ENCODE data around the gene TIAM1.

The TIAM1 gene, protein sequence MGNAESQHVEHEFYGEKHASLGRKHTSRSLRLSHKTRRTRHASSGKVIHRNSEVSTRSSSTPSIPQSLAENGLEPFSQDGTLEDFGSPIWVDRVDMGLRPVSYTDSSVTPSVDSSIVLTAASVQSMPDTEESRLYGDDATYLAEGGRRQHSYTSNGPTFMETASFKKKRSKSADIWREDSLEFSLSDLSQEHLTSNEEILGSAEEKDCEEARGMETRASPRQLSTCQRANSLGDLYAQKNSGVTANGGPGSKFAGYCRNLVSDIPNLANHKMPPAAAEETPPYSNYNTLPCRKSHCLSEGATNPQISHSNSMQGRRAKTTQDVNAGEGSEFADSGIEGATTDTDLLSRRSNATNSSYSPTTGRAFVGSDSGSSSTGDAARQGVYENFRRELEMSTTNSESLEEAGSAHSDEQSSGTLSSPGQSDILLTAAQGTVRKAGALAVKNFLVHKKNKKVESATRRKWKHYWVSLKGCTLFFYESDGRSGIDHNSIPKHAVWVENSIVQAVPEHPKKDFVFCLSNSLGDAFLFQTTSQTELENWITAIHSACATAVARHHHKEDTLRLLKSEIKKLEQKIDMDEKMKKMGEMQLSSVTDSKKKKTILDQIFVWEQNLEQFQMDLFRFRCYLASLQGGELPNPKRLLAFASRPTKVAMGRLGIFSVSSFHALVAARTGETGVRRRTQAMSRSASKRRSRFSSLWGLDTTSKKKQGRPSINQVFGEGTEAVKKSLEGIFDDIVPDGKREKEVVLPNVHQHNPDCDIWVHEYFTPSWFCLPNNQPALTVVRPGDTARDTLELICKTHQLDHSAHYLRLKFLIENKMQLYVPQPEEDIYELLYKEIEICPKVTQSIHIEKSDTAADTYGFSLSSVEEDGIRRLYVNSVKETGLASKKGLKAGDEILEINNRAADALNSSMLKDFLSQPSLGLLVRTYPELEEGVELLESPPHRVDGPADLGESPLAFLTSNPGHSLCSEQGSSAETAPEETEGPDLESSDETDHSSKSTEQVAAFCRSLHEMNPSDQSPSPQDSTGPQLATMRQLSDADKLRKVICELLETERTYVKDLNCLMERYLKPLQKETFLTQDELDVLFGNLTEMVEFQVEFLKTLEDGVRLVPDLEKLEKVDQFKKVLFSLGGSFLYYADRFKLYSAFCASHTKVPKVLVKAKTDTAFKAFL (N-terminal part only)

DNA sequence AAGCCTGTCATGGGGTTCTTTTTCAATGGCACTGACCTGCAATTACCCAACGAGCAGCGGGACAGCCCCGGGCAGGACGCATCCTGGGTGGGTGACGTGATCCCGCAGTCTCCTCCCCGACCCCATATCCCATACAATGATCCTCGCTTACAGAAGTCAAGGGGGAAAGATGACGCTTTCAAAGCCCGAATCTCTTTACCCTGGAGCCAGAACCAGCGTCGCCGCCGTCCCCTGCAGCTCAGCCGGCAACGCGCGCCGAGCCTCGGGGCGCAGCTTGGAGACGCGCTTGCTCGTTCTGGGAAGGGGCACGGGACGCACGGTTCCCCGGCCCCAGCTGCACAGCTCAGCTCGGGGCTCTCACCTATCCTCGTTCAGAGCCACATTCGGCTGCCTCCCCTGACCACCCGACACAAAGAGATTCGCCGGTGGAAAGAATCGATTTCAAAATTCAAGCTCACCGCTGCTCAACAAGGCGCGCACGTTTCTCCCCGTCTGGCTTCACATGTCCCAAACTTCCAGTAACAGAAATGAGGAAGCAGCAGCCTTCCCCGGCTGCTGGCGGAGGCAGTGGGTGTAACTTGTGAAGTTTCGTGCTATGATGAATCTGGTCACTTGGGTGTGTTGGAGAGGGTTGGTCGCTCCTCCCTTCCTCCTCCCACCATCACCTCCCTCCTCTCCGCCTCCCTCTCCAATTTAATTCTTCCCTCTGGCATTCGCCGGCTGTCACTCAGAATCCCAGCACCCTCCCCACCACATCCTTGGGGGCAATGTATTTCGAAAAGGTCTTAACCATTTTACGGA, at the start of gene TIAM1:
TIAM1 (minus strand) TSS at position 582 of the 801 bp plus-strand sequence. CDS start 77,289 bp downstream, outside the sequence.
- DNase-seq (ENCODE audit: low read depth in 4 of 4, low spot score in 1 of 4): peak in 2 of 4 experiments; percentile 20 to 32

DNA sequence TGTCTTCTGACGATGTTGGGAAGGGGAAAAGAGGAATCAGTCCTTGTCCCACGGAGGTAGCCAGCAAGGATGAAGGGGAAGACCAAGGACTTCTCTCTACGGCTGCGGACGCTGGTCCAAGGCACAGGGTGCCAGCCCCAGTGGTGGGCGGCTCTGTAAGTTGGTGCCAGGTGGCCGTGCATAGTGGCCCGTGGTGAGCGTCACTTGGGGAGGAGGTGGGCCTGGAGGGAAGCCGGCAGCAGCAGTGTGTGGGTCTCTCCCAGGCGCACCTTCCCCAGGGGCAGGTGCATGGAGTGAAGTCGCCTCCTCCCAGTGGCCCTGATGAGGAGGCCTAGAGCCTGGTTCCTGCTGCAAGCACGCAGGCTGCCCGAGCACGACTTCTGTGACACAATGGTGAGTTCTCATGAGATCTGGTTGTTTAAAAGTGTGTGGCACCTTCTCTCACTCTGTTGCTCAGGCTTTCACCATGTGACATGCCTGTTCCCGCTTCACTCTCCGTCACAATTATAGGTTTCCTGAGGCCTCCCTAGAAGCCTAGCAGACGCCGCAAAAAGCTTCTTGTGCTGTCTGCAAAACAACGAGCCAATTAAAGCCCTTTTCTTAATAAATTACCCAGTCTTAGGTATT, 43.6 kb upstream of the TIAM1 start:
- DNase-seq (ENCODE audit: low read depth in 4 of 4, low spot score in 1 of 4): no peak

DNA sequence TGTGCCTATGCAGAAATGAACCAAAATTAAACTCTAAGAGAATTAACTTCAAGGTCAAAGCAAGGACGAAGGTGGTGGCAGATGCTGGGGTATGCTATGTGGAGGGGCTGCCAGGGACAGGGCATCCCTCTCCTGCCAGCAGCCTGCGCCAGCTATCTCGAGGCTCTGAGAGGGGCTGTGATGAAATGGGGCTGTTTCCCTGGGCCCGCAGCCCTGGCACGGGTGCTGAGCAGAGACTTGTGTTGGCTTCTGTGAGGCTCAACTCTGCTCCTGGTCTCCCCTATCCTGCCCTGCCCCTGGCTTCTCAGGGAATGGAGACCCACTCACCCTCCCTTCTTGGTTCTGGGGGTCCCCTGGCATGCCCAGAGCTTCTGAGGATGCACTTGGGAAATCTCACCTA, 41.9 kb upstream of the TIAM1 start:
- no peak for DNase-seq (ENCODE audit: low read depth in 4 of 4, low spot score in 1 of 4)

DNA sequence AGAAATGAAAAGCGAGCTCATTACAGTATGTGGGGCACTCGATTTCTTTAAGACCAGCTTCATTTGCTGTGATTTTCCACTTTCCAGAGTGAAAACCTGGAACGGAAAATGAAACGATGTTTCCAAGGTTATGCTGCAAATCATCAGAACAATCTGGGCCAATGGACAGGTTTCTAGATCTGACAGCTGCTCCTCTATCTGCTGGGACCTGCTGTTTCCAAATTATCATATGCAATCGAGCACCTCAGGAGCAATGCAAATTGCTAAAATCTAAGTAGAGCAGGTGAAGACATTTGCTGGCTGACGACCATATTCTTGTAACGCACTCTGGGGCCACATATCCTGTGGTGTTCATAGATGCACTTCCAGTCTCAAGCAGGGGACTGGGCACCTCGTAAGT, 39.7 kb upstream of the TIAM1 start:
- DNase-seq (ENCODE audit: low read depth in 4 of 4, low spot score in 1 of 4): no peak

DNA sequence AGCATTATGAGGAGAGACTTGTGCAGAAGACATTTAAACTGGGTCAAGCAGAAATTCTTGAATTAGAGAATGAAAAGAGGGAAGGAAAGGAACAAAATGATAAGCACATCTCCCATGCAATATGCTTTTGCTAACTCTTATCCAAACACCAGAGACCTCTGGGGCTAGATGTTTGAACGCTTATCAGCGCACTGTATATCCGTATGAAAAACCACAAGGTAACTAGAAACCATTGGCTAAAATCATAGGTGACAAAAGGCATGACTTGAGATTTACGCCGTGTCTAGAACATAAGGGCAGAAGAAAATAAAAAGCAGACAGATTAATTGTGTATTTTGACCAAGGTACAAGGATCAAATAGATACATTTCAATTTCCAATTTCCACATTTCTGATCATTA, 38.0 kb upstream of the TIAM1 start:
- no peak for DNase-seq (ENCODE audit: low read depth in 4 of 4, low spot score in 1 of 4)

DNA sequence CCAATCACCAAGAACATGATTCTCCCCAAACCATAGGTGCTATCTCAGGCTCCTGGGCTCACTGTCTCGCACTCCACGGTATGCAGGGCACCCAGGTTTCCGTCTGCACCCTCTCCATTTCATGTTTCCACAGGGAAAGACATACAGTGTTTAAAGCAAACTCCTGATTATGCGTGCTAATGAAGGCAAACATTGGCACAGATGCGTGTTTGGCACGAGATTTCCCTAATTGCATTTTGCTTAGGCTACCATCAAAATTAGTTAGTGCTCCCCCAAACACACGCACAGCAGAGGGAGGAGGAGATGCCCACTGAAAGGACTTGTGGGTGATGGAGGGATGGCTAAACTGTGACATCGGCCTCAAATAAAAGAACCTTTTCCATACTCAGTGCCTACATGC, 32.2 kb upstream of the TIAM1 start:
- DNase-seq (ENCODE audit: low read depth in 4 of 4, low spot score in 1 of 4): no peak

DNA sequence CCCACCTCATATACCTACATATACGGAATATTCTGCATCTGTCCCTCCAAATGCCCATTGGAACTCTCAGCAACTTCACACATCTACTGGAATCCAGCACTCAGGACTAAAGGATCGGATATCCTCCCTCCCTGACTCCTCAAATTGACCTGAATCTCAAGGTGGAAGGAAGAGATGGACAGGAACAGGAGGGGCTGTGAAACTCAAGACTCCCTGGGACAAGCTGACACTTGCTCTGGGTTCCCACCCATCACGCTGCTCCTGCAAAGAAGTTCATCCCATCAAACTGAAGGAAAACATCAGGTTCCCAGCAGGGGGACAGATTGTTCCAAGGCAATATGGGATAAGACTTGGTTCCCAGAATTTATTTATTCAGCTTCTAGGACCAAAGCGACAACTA, 30.3 kb upstream of the TIAM1 start:
- DNase-seq (ENCODE audit: low read depth in 4 of 4, low spot score in 1 of 4): no peak

DNA sequence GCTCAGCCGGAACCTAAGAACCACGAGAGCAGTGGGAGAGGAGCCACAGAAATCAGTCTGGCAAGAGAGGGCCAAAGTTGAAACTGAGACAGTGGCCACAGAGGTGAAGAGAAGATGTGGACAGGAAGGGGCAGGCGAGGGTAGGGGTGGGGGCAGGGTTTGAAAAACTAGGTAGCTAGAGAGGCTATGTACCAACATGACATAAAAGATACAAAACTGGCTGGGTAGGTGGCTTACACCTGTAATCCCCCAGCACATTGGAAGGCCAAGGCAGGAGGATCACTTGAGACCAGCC, 28.4 kb upstream of the TIAM1 start:
- DNase-seq (ENCODE audit: low read depth in 4 of 4, low spot score in 1 of 4): no peak

DNA sequence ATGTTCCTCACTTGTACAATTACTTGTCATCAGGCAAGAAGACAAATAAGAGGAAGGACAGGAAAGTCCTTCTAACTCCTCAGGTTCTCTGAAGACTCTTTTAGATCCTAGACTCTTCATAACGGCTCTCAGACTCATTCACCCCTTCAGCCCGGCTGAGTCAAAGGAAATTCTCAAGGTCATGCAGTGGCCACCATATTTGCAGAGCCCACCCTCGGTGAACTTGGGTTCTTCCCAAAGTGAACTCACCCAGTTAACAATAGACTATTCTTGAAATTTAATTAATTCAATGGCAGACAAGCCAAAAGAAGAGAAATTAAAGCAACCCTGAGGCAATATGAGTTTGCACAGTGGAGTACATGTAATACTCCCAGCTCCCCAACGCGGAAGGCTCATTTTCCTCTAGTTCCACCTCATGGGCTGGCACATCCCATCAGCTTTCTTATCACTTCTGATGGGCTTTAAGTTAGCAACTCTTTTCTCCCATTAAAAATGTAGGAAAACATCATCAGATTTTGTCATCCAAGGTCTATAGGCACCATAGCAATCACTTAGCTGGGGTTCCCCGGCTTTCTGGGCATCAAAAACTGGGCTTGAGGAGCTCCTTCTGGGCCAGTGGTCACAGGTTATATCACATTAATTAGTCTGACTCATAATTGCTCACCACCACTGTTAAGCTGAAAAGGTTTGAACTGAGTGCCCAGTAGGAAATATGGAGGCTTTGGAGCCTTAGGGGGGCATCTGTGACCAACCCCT, 27.8 kb upstream of the TIAM1 start:
- no peak for DNase-seq (ENCODE audit: low read depth in 4 of 4, low spot score in 1 of 4)

DNA sequence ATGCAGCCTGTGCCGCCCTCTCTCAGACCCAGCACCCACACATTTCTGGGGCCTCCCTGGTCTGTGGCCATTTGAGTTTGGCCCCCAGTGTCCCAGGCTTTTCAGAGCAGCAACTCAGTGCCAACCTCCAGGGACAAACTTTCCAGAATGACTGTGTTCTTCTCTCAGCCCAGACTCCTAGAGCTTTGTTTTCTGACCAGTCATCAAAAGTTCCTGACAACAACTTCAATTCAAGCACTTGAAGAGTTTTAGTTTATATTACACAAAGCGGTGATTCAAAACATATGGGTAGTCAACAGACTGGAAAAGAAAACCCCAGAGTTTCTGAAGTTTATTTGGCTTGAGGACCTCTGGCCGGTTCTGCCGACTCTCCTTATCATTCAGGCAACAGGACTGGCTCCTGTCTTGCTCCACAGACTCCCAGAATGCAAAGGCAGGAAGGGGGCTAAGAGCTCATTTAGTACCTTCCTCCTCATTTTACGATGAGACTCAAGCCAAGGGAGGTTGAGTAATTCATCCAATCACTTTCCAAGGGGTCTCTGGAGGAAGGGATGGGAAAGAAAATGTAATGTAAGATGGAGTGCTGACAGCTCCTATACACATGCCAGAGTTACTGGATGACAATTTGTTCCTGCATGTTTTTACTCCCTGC, 27.0 kb upstream of the TIAM1 start:
- no peak for DNase-seq (ENCODE audit: low read depth in 4 of 4, low spot score in 1 of 4)

DNA sequence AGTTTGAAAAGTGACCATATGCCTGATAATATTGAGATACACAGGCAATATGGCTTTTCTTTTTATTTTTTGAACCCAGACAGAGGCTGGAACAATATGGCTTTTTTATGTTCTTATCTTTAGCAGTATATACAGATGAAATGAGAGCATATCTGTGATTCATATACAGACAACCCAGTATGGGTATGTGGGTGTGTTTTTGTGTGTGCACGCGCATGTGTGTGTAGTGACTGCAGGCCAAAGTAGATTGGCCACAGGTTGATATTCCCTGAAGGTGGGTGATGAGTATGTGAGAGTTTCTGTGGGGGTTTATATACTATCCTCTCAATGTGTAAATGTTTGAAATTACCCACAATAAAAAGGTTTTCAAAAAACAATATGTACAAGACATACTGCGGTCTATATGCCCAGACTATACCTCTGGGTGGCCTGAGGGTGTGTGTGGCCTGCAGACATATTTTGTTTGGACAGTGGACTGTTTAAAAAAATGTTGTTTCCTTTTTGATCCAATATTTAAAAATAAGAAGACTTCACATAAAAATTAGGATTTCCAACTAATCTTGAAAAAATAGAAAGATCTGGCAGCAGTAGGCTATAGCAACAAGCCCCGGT, 26.3 kb upstream of the TIAM1 start:
- no peak for DNase-seq (ENCODE audit: low read depth in 4 of 4, low spot score in 1 of 4)

DNA sequence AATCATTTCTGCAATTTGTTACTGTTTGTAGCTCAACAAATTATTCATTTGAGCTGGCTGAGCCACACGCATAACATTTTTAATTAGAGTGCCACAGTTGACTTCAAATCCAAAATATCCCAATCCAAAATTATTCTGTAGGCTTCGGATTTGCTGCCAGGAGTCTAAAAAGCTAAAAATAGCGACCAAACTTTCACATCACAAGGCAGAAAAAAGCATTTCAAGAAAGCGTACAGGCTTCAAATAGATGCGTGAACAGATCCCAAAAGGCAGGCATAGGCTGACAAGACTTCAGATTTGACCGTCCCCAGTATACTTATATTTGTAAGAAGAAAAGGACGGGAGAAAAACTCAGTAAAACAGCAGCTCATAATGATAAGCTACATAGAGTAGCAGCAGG, 24.3 kb upstream of the TIAM1 start:
- DNase-seq (ENCODE audit: low read depth in 4 of 4, low spot score in 1 of 4): no peak

DNA sequence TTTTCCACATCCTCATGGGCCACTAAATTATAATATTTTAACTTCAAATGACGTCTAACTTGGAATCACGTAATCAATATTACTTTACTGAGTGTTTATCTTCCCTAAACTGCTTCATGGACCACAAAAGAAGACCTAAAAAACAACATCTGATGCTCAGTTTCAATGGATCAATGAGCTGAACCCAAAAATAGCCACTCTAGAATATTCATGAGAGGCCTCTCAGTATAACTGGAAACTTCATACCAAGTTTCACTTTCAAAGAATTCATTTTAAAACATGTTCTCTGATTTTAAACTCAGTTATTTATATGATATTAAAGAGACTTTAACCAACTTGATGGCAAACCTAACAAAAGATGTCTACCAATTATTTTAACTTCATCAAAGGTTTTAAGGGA, 23.7 kb upstream of the TIAM1 start:
- no peak for DNase-seq (ENCODE audit: low read depth in 4 of 4, low spot score in 1 of 4)

DNA sequence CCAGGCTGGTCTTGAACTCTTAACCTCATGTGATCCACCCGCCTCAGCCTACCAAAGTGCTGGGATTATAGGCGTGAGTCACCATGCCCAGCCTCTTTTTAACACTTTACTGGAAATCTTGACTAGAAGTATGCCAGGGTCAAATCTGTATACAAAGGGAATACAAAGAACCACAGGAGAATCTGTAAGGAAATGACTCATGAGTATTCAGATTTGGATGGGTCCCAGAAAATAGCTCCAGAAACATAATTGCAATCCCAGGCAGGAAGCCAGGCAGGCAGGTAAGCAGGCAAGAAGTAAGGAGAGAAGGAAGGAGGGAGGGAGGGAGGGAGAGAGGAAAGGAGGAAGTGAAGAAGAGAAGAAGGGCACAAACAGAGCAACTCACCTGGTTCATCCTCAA, 22.8 kb upstream of the TIAM1 start:
- no peak for DNase-seq (ENCODE audit: low read depth in 4 of 4, low spot score in 1 of 4)

DNA sequence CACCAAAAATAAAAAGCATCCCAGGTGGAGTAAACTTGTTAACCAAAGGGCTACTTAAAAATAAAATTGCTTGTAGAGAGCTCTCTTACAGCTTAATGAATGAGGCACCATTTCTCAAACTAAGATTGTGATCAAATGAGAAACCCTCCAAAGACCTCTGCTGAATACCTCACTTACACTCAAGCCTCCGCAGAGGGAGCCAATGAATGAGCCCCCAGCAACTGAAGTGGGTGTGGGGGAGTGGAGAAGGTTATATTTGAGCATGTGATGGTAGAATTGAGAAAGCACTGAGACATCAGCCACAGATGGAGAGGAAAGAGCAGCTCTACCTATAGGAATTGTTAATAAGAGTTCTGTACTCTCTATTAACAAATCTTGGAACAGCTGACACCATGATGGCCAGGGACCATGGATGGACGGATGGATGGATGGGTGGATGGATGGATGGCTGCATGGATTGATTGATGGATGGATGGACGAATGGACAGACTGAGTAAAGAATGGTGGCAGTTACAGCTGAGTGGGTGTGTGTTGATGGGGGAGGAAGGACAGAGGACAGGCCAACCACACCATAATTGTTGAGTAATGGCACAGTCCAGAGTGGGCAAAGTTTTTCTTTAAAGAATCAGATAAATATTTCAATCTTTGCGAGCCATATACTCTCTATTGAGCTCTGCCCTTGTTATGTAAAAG, 20.3 kb upstream of the TIAM1 start:
- DNase-seq (ENCODE audit: low read depth in 4 of 4, low spot score in 1 of 4): no peak

DNA sequence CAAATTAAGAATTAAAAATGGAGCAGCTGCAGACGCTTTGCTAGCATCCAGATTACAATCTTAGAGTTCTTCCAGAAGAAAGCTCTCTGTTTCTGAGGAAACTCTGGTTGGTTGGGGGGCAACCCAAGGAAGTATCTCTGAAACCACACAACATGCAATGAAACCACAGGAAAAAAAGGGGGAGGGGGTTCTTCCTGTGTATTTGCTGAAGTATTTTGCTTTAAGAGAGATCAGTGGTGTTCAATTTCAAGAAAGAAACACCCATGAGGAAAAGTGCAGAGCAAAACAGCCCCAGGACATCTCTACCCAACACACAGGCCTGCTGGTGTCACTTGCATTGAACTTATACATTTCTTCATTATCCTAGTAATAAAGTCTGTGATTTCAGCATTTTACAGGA, 19.7 kb upstream of the TIAM1 start:
- DNase-seq (ENCODE audit: low read depth in 4 of 4, low spot score in 1 of 4): no peak

DNA sequence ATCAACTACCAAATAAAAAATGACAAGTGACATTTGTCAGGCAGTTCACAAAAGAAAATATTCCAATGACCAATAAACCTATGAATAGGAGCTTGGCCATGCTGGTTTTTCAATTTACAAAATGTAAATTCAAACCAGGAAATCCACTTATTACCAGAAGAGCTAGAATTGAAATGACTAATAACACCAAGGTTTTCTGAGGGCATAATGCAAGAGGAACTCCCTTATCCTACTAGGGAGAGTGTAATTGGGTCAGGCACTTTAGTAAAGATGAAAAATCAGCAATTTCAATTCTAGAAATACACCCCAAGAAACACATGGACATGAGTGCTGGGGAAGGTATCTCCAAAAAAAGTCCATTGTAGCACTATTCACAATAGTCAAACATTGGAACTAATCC, 16.7 kb upstream of the TIAM1 start:
- DNase-seq (ENCODE audit: low read depth in 4 of 4, low spot score in 1 of 4): no peak

DNA sequence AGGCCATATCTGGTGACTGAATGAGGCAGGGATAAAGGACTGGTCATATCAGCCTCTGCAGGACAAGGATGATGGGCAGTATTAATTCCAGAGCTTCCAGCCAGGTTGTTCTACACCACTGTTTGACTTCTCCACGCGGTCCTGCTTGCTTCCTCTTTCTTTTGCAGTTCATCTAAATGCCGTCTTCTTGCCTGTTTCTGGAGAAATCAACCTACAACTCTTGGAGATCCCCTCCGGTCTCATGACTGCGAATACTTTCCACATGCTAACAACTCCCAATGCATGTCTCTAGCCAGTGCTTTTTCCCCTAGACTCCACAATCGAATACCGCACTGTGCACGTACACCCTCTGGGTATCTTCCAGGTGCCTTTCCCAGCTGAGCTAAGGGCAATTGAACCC, 14.1 kb upstream of the TIAM1 start:
- DNase-seq (ENCODE audit: low read depth in 4 of 4, low spot score in 1 of 4): no peak
